PC-3 (cell line): ENCODE data around the gene PDE6G. TPM values are rescaled to one million over a fixed set of nuclear protein-coding genes. Genes with fewer than 3 reads are reported as not detected.
A peak's percentile ranks its signal among the peaks of the same experiment; 100 is the strongest.

Source experiments
- ATAC-seq: fragments of 200-7000 bp; cut with Tn5 transposase; 2 replicates; pipeline ENCODE4 v1.9.1; 2020; ENCODE audit warnings: mild to moderate bottlenecking, moderate library complexity
- BruUV-seq: library from RNA; stranded (reverse); fragments of 400-500 nt; replicated peaks from 2 replicates; lab custom pipeline; 2021; lab: Mats Ljungman, UMichigan
- CTCF ChIA-PET: fragments of 300-600 bp; sonication (Branson Sonifier 250); formaldehyde crosslinking; loops from one replicate; lab custom pipeline; 2022; ENCODE audit warnings: antibody characterized with exemption; lab: Charles Lee
- POLR2A ChIA-PET: fragments of 300-600 bp; sonication (Branson Sonifier 250); formaldehyde crosslinking; loops from one replicate; lab custom pipeline; 2022; ENCODE audit warnings: antibody characterized with exemption; ENCODE audit not compliant: unreplicated experiment; lab: Charles Lee
- DNase-seq: peaks from one replicate; pipeline ENCODE4 v3.0.0-alpha.2; 2015
- H2AFZ ChIP-seq: fragments of 300-600 bp; sonication (generic); 2 replicates; pipeline ENCODE4 v1.6.0; 2016; ENCODE audit warnings: antibody characterized with exemption, low read length
- H3F3A ChIP-seq: fragments of 300-600 bp; sonication (generic); one replicate; pipeline ENCODE4 v1.6.0; 2017; ENCODE audit warnings: antibody characterized with exemption, low read length, control low read depth, mild to moderate bottlenecking; ENCODE audit not compliant: unreplicated experiment
- H3K27ac ChIP-seq: fragments of 300-600 bp; sonication (generic); 2 replicates; pipeline ENCODE4 v1.5.1; 2016; ENCODE audit warnings: mild to moderate bottlenecking, low read length
- H3K27me3 ChIP-seq: fragments of 300-600 bp; sonication (generic); 2 replicates; pipeline ENCODE4 v1.6.1; 2016; ENCODE audit warnings: low read length, mixed read lengths
- H3K36me3 ChIP-seq: fragments of 300-600 bp; sonication (generic); 2 replicates; pipeline ENCODE4 v1.6.1; 2016; ENCODE audit warnings: low read depth, mixed run types, low read length, mixed read lengths
- H3K4me1 ChIP-seq: fragments of 300-600 bp; sonication (generic); 2 replicates; pipeline ENCODE4 v1.5.1; 2016; ENCODE audit warnings: low read length; ENCODE audit not compliant: insufficient read depth
- H3K4me2 ChIP-seq: fragments of 300-600 bp; sonication (generic); 2 replicates; pipeline ENCODE4 v1.6.0; 2016; ENCODE audit warnings: low read length
- H3K4me3 ChIP-seq: fragments of 300-600 bp; sonication (generic); 2 replicates; pipeline ENCODE4 v1.5.1; 2016; ENCODE audit warnings: mild to moderate bottlenecking, low read length, mixed read lengths
- H3K79me2 ChIP-seq: fragments of 300-600 bp; sonication (generic); 2 replicates; pipeline ENCODE4 v1.6.1; 2017; ENCODE audit warnings: low read length, mixed read lengths
- H3K9ac ChIP-seq: fragments of 300-600 bp; sonication (generic); 2 replicates; pipeline ENCODE4 v1.6.0; 2016; ENCODE audit warnings: mild to moderate bottlenecking, low read length
- H3K9me2 ChIP-seq: fragments of 300-600 bp; sonication (generic); replicated peaks from 2 replicates; pipeline ENCODE4 v1.6.1; 2016; ENCODE audit warnings: mixed run types, low read length, mixed read lengths
- H3K9me3 ChIP-seq: fragments of 300-600 bp; sonication (generic); 2 replicates; pipeline ENCODE4 v1.6.1; 2016; ENCODE audit warnings: low read length, mixed read lengths
- H4K20me1 ChIP-seq: fragments of 300-600 bp; sonication (generic); 2 replicates; pipeline ENCODE4 v1.6.1; 2016; ENCODE audit warnings: low read length, mixed read lengths
- CTCF ChIP-seq: fragments of 300-600 bp; sonication (generic); conservative IDR thresholded peaks from 2 replicates; pipeline ENCODE4 v1.5.1; 2017; ENCODE audit warnings: antibody characterized with exemption, low read depth, mild to moderate bottlenecking, low read length
- EZH2 ChIP-seq: fragments of 300-600 bp; sonication (generic); IDR thresholded peaks from one replicate; pipeline ENCODE4 v1.6.1; 2017; ENCODE audit warnings: antibody characterized with exemption, mild to moderate bottlenecking, low read length; ENCODE audit not compliant: unreplicated experiment
- EZH2phosphoT487 ChIP-seq: fragments of 300-600 bp; sonication (generic); IDR thresholded peaks from 2 replicates; pipeline ENCODE4 v1.6.1; 2018; ENCODE audit warnings: mild to moderate bottlenecking, antibody characterized with exemption, low read length, borderline replicate concordance
- intact Hi-C: fragments of 100-400 bp; cut with micrococcal nuclease; formaldehyde crosslinking; loops from 2 replicates; pipeline ENCODE4 v1.9.0; 2023
- total RNA-seq: library from RNA; depleted of rRNA; stranded (reverse); fragments of >200 nt; gene quantifications from 2 replicates; pipeline ENCODE4 v1.2.3, GENCODE V29; 2014

Gene PDE6G
- total RNA-seq, 1 experiment from 2014 or later = not detected

DNA sequence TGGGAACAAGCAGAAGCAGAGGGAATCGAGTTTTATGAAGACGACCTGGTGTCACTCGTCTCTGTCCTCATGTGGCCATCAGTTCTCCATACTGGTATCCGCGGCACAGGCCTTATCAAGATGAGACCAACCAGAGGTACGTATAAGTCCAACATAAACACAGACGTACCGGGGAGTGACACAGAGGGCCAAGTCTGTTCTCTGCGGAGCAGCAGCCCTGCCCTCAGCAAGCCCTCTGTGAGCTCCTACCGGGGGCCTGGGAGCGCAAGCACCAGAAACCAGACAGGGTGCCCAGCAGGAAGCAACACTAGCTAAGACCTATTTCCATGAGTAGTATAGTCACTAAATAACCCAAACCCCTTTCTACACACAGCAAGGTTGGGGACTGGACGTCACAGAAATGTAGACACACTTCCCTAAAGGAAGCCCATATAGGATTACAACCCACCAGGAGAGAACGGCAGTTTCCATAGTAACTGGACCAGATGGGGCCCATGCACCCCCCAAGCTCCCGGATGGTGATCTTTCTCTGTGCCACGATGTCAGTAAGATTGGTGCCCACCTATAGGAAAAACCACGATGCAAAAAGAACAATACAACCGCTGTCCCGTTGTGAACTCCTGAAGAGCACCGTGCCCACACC lies 26.3 kb upstream of the PDE6G start:
- Histone ChIP-seq H3F3A (peaks cover 5% of the 10 kb centered on the region), H2AFZ (peak overlapping the region; percentile 83), H3K79me2 (peaks cover 67% of the 10 kb centered on the region), H3K27me3 (no peaks in the 10 kb centered on the region), H3K9ac (peak overlapping the region; percentile 95), H4K20me1 (peaks cover 31% of the 10 kb centered on the region), H3K4me3 (peak overlapping the region; percentile 87), H3K9me3 (no peaks in the 10 kb centered on the region), H3K4me2 (peak overlapping the region; percentile 82), H3K9me2 (no peaks in the 10 kb centered on the region), H3K4me1 (peaks cover 24% of the 10 kb centered on the region), H3K27ac (peak overlapping the region; percentile 38; the same call in 1 of the 2 replicates), H3K36me3 (peaks cover 21% of the 10 kb centered on the region)
- intact Hi-C loops = no loop called here
- no peak for DNase-seq
- POLR2A ChIA-PET = interaction anchor here (0.5 to 0.7 kb wide), 2 partner anchors 15 to 43 kb away, joined by 3 to 9 read pairs; no protein-coding TSS in a partner anchor
- no TSS peak for BruUV-seq
- TF ChIP-seq EZH2 = no peak
- no peak for TF ChIP-seq CTCF
- CTCF ChIA-PET = interaction anchor here (0.6 kb wide), 1 partner anchor 31 kb away, joined by 6 read pairs; no protein-coding TSS in a partner anchor
- no peak for ATAC-seq

- POLR2A ChIA-PET = no interaction called here
- H3K4me2 ChIP-seq = no peak overlapping the region
- no peak for ATAC-seq
Observed at GRCh38 chr17:81681672-81682071, 25.3 kb upstream of the PDE6G start.

More at GRCh38 chr17:81681672-81682071, 25.3 kb upstream of the PDE6G start:
- no peak for DNase-seq
- no peak for TF ChIP-seq EZH2
- no peak for TF ChIP-seq EZH2phosphoT487
- no peak for TF ChIP-seq CTCF
- CTCF ChIA-PET = interaction anchor here (0.6 kb wide), 1 partner anchor 32 kb away, joined by 6 read pairs; no protein-coding TSS in a partner anchor
- Histone ChIP-seq H3K9ac (no peak overlapping the region), H3K79me2 (peaks cover 57% of the 10 kb centered on the region), H4K20me1 (peaks cover 21% of the 10 kb centered on the region), H3K9me3 (no peaks in the 10 kb centered on the region), H3F3A (peaks cover 5% of the 10 kb centered on the region), H3K4me3 (no peak overlapping the region), H2AFZ (no peak overlapping the region), H3K27ac (no peak overlapping the region), H3K4me1 (peaks cover 24% of the 10 kb centered on the region), H3K27me3 (no peaks in the 10 kb centered on the region), H3K9me2 (no peaks in the 10 kb centered on the region), H3K36me3 (peaks cover 14% of the 10 kb centered on the region; the same call in 1 of the 2 replicates)
- intact Hi-C loops = no loop called here
- BruUV-seq = no TSS peak
